Tibial nerve (tissue), 4 donors: ENCODE measurements around the gene CDC7. TPM values are rescaled to one million over a fixed set of nuclear protein-coding genes. Genes with fewer than 3 reads are reported as not detected.

Source experiments
- DNase-seq, 2 donors: peaks; one replicate each; pipeline ENCODE4 v3.0.0-alpha.2; 2019; ENCODE audit warnings: low spot score in 2 of 2
- H3K27ac ChIP-seq, 4 donors: fragments of 200-600 bp; sonication (generic) in 3 of 4; one replicate each; pipeline ENCODE4 v1.5.1; 2017 to 2019; ENCODE audit warnings: mild to moderate bottlenecking in 1 of 4
- H3K27me3 ChIP-seq, 2 donors: fragments of 200-600 bp; sonication (generic) in 1 of 2; one replicate each; pipeline versions ENCODE4 v1.5.1 to v1.6.0; 2017 to 2019
- H3K36me3 ChIP-seq, 3 donors: fragments of 200-600 bp; sonication (generic); one replicate each; pipeline ENCODE4 v1.5.1; 2018 to 2019
- H3K4me1 ChIP-seq, 4 donors: fragments of 200-600 bp; sonication (generic) in 3 of 4; one replicate each; pipeline ENCODE4 v1.5.1; 2017 to 2019
- H3K4me3 ChIP-seq, 4 donors: fragments of 200-600 bp; sonication (generic) in 3 of 4; one replicate each; pipeline ENCODE4 v1.5.1; 2017 to 2019; ENCODE audit warnings: mild to moderate bottlenecking in 1 of 4, moderate library complexity in 1 of 4
- H3K9me3 ChIP-seq, 4 donors: fragments of 200-600 bp; sonication (generic) in 3 of 4; one replicate each; pipeline ENCODE4 v1.5.1; 2017 to 2019
- EP300 ChIP-seq, 2 donors: sonication (generic); formaldehyde crosslinking; IDR thresholded peaks; one replicate each; pipeline ENCODE4 v1.6.1; 2017; ENCODE audit warnings: antibody characterized with exemption in 2 of 2, mild to moderate bottlenecking in 1 of 2
- POLR2A ChIP-seq, 2 donors: fragments of 450-650 bp; IDR thresholded peaks; one replicate each; pipeline ENCODE4 v1.6.1; 2017; ENCODE audit warnings: antibody characterized with exemption in 2 of 2, mild to moderate bottlenecking in 2 of 2, moderate library complexity in 2 of 2
- WGBS, 2 donors: methylation state at CpG; one replicate each; pipeline ENCODE4 v1.1.5; 2018; 5-methylcytosine and 5-hydroxymethylcytosine counted together
- total RNA-seq, 4 donors: library from RNA; depleted of rRNA; stranded (reverse); fragments of >200 nt; gene quantifications; one replicate each; pipeline ENCODE4 v1.1.0, GENCODE V29; 2016
- TF ChIP-seq, protein P1 (sequence below), 5 experiments: fragments of 200-600 bp in 3 of 5; fragments of 450-650 bp in 2 of 5; sonication (generic) in 3 of 5; IDR thresholded peaks; one replicate each; pipeline ENCODE4 v1.5.1; 2016 to 2019; ENCODE audit warnings: antibody characterized with exemption in 5 of 5, mild to moderate bottlenecking in 3 of 5, moderate library complexity in 2 of 5

CDC7 gene
- total RNA-seq, 4 donors from 2014 or later, result 0.59 to 3.3 (median 1.3) TPM

GRCh38 chr1:91556556-91556955 lies 55.9 kb downstream of the CDC7 start:
- H3K27me3 ChIP-seq, result no peaks in the 10 kb centered on the region
- no peaks in the 10 kb centered on the region for H3K9me3 ChIP-seq
- peaks cover 0 to 33% (median 9%) of the 10 kb centered on the region in 4 donors for H3K4me1 ChIP-seq
- no peaks in the 10 kb centered on the region for H3K36me3 ChIP-seq
- TF ChIP-seq POLR2A (IDR thresholded peaks at IDR 0.05), result no peak
- TF ChIP-seq EP300 (IDR thresholded peaks at IDR 0.05), result no peak
- TF ChIP-seq, protein P1, sequence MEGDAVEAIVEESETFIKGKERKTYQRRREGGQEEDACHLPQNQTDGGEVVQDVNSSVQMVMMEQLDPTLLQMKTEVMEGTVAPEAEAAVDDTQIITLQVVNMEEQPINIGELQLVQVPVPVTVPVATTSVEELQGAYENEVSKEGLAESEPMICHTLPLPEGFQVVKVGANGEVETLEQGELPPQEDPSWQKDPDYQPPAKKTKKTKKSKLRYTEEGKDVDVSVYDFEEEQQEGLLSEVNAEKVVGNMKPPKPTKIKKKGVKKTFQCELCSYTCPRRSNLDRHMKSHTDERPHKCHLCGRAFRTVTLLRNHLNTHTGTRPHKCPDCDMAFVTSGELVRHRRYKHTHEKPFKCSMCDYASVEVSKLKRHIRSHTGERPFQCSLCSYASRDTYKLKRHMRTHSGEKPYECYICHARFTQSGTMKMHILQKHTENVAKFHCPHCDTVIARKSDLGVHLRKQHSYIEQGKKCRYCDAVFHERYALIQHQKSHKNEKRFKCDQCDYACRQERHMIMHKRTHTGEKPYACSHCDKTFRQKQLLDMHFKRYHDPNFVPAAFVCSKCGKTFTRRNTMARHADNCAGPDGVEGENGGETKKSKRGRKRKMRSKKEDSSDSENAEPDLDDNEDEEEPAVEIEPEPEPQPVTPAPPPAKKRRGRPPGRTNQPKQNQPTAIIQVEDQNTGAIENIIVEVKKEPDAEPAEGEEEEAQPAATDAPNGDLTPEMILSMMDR (IDR thresholded peaks at IDR 0.05), result no peak
- no peak overlapping the region for H3K27ac ChIP-seq
- DNase-seq, result no peak
- no peak overlapping the region for H3K4me3 ChIP-seq
- WGBS, 2 donors, result 93 to 95% methylated on average over 2 of the region's 2 CpGs

GRCh38 chr1:91557039-91557690 lies 56.5 kb downstream of the CDC7 start:
- Histone ChIP-seq H3K9me3 (no peaks in the 10 kb centered on the region), H3K36me3 (no peaks in the 10 kb centered on the region), H3K27me3 (no peaks in the 10 kb centered on the region), H3K27ac (no peak overlapping the region), H3K4me3 (no peak overlapping the region), H3K4me1 (peaks cover 0 to 33% (median 7%) of the 10 kb centered on the region in 4 donors)
- DNase-seq, result no peak
- WGBS, 2 donors, result 77 to 87% methylated on average over 5 of the region's 5 CpGs
- TF ChIP-seq EP300 (IDR thresholded peaks at IDR 0.05) (no peak), POLR2A (IDR thresholded peaks at IDR 0.05) (no peak)
- TF ChIP-seq, protein P1 (IDR thresholded peaks at IDR 0.05), result no peak

- WGBS, 2 donors, result 42 to 51% methylated on average over 1 of the region's 1 CpG
- no peaks in the 10 kb centered on the region for H3K27me3 ChIP-seq
- no peak for DNase-seq
- no peaks in the 10 kb centered on the region for H3K36me3 ChIP-seq
- TF ChIP-seq, protein P1 (IDR thresholded peaks at IDR 0.05), result no peak
- TF ChIP-seq POLR2A (IDR thresholded peaks at IDR 0.05), result no peak
- TF ChIP-seq EP300 (IDR thresholded peaks at IDR 0.05), result no peak
- peaks cover 0 to 26% (median 4%) of the 10 kb centered on the region in 4 donors for H3K4me1 ChIP-seq
- H3K27ac ChIP-seq, result no peak overlapping the region
- no peak overlapping the region for H3K4me3 ChIP-seq
- H3K9me3 ChIP-seq, result no peaks in the 10 kb centered on the region
These were observed 57.2 kb downstream of the CDC7 start for GRCh38 chr1:91557826-91558225.

- H3K27ac ChIP-seq, result no peak overlapping the region
- TF ChIP-seq, protein P1 (IDR thresholded peaks at IDR 0.05), result no peak
- TF ChIP-seq EP300 (IDR thresholded peaks at IDR 0.05) (no peak), POLR2A (IDR thresholded peaks at IDR 0.05) (no peak)
- no peaks in the 10 kb centered on the region for H3K36me3 ChIP-seq
- peaks cover 0 to 13% (median 0%) of the 10 kb centered on the region in 4 donors for H3K4me1 ChIP-seq
- H3K4me3 ChIP-seq, result no peak overlapping the region
- no peak for DNase-seq
- H3K27me3 ChIP-seq, result no peaks in the 10 kb centered on the region
- WGBS, 2 donors, result 59 to 62% methylated on average over 8 of the region's 8 CpGs
- H3K9me3 ChIP-seq, result peaks cover 0 to 4% (median 0%) of the 10 kb centered on the region in 4 donors
These were observed 58.5 kb downstream of the CDC7 start for GRCh38 chr1:91559046-91559750.
